A549 treated with Hydrocortisone at 1 μM for 4 hours (cell line): ENCODE data around the gene FMN1. TPM values are rescaled to one million over a fixed set of nuclear protein-coding genes. Genes with fewer than 3 reads are reported as not detected.

Source experiments
- total RNA-seq: library from RNA; stranded (reverse); fragments of 200-300 nt; extraction: Qiagen RNA extraction; gene quantifications from 5 replicates; pipeline ENCODE4 v1.2.3, GENCODE V29; 2022

FMN1 gene, protein sequence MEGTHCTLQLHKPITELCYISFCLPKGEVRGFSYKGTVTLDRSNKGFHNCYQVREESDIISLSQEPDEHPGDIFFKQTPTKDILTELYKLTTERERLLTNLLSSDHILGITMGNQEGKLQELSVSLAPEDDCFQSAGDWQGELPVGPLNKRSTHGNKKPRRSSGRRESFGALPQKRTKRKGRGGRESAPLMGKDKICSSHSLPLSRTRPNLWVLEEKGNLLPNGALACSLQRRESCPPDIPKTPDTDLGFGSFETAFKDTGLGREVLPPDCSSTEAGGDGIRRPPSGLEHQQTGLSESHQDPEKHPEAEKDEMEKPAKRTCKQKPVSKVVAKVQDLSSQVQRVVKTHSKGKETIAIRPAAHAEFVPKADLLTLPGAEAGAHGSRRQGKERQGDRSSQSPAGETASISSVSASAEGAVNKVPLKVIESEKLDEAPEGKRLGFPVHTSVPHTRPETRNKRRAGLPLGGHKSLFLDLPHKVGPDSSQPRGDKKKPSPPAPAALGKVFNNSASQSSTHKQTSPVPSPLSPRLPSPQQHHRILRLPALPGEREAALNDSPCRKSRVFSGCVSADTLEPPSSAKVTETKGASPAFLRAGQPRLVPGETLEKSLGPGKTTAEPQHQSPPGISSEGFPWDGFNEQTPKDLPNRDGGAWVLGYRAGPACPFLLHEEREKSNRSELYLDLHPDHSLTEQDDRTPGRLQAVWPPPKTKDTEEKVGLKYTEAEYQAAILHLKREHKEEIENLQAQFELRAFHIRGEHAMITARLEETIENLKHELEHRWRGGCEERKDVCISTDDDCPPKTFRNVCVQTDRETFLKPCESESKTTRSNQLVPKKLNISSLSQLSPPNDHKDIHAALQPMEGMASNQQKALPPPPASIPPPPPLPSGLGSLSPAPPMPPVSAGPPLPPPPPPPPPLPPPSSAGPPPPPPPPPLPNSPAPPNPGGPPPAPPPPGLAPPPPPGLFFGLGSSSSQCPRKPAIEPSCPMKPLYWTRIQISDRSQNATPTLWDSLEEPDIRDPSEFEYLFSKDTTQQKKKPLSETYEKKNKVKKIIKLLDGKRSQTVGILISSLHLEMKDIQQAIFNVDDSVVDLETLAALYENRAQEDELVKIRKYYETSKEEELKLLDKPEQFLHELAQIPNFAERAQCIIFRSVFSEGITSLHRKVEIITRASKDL (N-terminal part only)
- 0.21 to 0.39 TPM (median 0.29 TPM) in 5 replicates for total RNA-seq

DNA sequence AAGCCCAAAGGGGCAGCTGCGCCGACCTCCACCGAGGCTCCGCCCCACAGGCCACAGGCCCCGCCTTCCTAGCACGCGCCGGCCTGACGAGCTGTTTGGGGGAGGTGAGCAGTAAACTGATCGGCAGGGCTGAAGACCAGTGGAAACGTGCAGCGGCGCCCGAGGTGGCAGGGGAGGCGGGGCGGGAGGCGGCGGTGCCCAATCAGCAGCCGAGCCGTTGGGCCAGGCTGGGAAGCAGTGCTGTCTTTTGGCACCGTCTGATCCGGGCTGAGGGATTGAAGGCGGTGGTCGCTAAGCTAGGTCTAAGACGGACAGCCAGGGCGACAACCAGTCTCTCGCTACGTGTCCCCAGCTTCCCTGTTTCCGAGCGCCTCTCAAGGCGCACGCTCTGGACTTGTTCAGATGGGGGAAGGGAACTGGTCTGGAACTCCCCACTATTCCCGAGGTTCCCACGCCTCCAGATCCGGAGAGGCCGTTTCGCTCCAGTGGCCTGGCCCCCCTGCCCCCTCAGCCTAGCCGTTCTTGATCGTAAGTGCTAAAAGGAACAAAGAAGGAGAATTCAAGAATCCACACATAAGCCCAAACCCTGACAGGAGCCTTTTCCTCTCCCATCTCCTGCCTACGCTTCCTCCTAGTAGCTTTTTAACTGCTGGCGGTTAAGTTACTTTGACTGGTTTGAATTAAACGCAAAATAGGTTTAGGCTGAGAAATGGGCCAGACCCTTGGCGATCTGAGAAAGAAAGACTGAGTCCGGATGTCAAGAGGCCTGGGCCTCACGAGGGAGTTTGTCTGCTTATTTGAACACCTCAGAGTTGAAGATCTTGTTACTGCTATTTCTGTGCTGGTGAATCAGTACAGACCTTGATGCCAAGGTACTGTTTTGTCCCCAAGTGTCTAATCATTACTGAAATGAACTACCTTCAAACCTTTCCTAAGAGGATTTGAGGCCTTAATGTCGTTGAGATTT, at the start of gene FMN1:
TSS of gene FMN1 (minus strand) at position 11 of the 967 bp plus-strand sequence. CDS start 39,800 bp downstream, outside the sequence.

DNA sequence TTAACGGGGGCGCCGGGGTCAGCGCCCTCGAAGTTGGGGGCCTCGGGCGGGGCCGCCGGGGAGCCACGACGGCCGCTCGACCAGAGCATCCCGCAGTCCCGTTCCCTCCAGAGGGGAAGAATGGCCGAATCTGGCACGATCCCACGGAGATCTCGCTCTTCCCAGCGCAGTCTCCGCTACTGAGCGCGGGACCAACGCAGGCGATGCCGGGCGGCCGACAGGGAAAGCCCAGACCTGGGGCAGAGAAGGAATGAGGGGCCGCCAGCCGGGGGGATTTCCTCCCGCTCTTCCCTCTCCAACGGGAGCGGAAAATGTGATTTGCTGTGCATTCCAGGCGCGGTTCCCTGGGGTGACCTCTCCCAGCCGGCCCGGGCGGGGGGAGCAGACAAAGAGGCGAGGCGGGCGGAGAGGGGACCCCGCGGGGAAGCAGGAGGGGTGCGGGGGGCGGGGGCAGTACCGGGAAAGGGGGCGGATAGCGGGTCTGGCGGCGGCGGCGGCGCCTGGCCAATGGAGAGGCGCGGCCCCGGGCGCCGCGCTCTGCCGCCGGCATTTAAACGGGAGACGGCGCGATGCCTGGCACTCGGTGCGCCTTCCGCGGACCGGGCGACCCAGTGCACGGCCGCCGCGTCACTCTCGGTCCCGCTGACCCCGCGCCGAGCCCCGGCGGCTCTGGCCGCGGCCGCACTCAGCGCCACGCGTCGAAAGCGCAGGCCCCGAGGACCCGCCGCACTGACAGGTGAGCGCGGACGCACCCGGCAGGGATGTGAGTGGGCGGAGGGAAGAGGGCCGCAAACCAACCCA, 476.9 kb downstream of the FMN1 start, which contains the start of gene GREM1:
TSS of gene GREM1 (plus strand) at position 579 of the 801 bp plus-strand sequence. CDS start 12,687 bp downstream, outside the sequence.

Other genes with a start within 250 kb of the FMN1 start
- 0.01 to 0.07 TPM (median 0.05 TPM) in 5 replicates for gene RYR3, start 116.3 kb upstream of the FMN1 start, total RNA-seq